RCC 7860 (cell line): ENCODE measurements around the gene DNM3.

ENCODE experiments used
- DNase-seq: peaks from one replicate; pipeline ENCODE4 v3.0.0-alpha.2; 2015; ENCODE audit warnings: low spot score
- FAIRE-seq: peaks from 2 replicates; lab custom pipeline; 2012; peaks lifted over from hg19 to GRCh38; lab: Jason Lieb, UNC

The DNM3 gene

GRCh38 chr1:172460177-172460576 lies 618.9 kb downstream of the DNM3 start:
- DNase-seq = no peak
- no peak for FAIRE-seq

- FAIRE-seq = no peak
- no peak for DNase-seq
Measured at GRCh38 chr1:172460887-172461315, 619.6 kb downstream of the DNM3 start.
